NB4 (cell line): ENCODE data around the gene PCDHB11.

Experiments
- CTCF ChIP-seq: IDR thresholded peaks from one replicate; pipeline ENCODE4 v1.5.1; 2012; ENCODE audit warnings: low read depth, low read length
- POLR2A ChIP-seq: IDR thresholded peaks from 2 replicates; pipeline ENCODE4 v1.6.1; 2011; ENCODE audit warnings: mild to moderate bottlenecking; ENCODE audit not compliant: insufficient read length; ENCODE audit errors: extremely low read depth

GRCh38 chr5:141150224-141150992 is 49.0 kb upstream of the PCDHB11 start:
- no peak for TF ChIP-seq CTCF
- TF ChIP-seq POLR2A = no peak
